NCI-H187 (cell line): Measurements from ENCODE around the gene ANGEL2.
A peak's percentile ranks its signal among the peaks of the same experiment; 100 is the strongest.
"Not testable (repeated sequence)": the region's sequence is repeated elsewhere in the genome, so short reads cannot be mapped to it uniquely, and the experiment has no call there.

ENCODE experiments used
- DNase-seq, 2 experiments: peaks; one replicate each; lab custom pipeline; 2025; lab: John Stamatoyannopoulos, UW

The ANGEL2 gene, protein sequence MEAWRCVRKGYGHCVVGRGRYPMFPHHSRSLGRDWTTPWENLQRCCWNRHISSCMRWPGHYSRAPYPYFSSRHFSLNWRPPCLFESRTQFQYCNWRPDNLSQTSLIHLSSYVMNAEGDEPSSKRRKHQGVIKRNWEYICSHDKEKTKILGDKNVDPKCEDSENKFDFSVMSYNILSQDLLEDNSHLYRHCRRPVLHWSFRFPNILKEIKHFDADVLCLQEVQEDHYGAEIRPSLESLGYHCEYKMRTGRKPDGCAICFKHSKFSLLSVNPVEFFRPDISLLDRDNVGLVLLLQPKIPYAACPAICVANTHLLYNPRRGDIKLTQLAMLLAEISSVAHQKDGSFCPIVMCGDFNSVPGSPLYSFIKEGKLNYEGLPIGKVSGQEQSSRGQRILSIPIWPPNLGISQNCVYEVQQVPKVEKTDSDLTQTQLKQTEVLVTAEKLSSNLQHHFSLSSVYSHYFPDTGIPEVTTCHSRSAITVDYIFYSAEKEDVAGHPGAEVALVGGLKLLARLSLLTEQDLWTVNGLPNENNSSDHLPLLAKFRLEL

DNA sequence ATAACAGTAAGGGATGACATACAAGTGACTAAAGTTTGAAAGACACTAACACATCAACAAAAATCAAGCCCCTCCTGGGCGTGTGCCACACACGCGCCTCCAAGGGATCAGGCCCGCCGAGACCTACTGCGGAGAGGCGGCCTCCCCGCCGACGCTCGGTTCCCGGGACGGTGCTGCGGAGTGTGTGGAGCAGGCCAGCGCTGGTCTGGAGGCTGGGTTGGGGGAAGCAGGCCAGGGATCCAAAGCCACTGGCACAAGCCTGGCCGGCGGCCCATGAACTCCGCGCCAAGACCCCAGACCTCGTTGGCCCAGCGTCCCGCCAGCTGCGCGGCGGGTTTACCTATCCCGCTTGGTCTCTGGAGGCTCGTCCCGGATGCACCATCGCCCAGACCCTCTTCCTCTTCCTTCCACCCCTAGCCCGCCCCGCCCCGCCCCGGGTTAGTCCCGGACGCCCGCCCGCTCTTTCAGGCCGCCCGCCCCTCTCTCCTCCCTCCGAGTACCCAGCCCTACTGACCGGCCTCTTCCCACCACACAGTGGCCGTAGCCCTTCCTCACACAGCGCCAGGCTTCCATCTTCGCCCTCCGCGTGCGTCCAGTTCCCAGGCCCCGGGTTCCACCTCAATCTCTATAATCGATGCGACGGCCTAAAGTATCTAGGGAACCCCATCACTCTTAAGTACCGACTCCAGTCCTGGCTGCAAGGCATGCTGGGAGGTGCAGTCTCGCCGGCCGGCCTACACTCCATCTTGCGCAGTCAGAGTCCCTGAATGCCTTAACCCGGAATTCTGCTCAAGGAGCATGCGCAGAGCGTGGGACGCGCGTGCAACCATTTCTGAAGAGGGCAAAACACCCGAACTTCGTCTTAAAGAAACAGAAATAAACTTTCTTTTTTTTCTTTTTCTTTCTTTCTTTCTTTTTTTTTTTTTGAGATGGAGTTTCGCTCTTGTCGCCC is at the start of gene ANGEL2:
TSS of gene ANGEL2 (minus strand) at position 769 of the 952 bp plus-strand sequence. CDS start at position 573, 196 bp downstream.
- peak; percentile 47 to 85 for DNase-seq

DNA sequence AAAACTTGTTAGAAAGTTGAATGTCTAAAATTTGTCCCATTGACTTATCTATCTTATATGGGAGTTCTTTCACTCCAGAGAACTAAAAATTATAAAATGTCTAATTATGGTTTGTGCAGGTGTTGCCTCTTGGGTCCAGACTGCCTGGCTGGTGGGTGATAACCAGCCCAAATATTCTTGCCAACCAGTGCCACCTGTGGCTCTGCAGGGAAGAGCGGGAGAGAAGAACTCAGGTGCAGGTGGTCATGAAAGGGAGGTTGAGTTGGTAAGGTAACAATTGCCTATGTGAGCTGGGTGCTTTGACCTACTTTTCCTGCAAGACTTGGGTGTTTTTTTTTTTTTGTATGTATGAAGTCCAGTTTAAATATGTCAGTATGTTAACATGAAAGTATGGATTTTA is 45.6 kb upstream of the ANGEL2 start:
- DNase-seq: no peak

DNA sequence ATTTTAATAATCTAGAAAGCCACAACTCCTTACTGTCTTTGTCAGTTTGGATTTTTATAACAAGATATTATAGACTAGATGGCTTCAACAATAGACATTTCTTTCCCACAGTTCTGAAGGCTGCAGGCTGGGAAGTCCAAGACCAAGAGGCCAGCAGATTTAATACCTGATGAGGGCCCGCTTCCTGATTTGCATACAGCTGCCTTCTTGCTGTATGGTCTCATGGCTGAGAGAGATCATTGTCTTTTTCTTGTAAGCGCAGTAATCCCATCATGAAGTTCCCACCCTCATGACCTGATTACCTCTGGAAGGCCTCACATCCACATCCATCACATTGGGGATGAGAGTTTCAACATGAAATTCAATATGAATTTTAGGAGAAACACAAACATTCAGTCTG is 45.2 kb upstream of the ANGEL2 start:
- peak in 1 of 2 experiments; percentile 8 for DNase-seq

DNA sequence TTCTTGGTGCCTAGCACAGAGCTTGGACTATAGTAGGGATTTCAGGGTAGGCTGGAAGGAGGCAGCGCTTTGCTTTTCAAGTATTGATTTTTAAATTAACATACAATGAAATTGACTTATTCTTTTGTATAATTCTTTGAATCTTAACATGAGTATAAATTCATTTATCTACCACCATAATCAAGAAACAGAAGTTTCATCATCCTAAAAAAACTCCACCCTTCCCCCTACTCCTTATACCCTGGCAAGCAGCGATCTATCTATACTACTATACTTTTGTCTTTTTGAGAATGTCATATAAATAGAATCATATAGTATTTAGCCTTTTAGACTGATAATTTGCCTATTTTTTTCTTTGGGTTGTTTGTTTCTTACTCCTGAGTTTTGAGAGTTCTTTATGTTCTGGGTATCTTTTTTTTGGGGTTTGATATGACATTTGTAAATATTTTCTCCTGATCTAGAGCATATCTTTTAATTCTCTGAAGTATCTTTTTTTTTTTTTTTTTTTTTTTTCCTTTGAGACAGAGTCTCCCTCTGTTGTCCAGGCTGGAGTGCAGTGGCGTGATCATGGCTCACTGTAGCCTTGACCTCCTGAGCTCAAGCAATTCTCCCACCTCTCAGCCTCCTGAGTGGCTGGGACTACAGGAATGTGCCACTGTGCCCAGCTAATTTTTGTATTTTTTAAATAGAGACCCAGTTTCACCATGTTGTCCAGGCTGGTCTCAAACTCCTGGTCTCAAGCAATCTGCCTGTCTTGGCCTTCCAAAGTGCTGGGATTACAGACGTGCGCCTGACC is 41.8 kb upstream of the ANGEL2 start:
- no peak for DNase-seq

DNA sequence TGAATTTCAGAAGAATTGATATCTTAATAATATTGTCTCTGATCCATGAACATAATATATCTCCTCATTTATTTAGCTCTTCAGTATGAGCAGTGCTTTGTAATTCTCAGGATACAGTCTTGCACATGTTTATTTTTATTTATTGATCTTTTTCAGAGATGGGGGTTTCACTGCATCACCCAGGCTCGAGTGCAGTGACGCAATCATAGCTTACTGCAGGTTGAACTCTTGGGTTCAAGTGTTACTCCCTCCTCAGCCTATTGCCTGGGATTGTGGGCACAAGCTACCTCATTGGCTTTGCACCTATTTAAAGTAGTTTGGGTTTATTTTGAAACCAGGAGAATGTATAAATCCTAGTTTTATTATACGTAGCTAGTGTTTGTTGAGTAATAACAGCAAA is 40.1 kb upstream of the ANGEL2 start:
- DNase-seq: no peak

DNA sequence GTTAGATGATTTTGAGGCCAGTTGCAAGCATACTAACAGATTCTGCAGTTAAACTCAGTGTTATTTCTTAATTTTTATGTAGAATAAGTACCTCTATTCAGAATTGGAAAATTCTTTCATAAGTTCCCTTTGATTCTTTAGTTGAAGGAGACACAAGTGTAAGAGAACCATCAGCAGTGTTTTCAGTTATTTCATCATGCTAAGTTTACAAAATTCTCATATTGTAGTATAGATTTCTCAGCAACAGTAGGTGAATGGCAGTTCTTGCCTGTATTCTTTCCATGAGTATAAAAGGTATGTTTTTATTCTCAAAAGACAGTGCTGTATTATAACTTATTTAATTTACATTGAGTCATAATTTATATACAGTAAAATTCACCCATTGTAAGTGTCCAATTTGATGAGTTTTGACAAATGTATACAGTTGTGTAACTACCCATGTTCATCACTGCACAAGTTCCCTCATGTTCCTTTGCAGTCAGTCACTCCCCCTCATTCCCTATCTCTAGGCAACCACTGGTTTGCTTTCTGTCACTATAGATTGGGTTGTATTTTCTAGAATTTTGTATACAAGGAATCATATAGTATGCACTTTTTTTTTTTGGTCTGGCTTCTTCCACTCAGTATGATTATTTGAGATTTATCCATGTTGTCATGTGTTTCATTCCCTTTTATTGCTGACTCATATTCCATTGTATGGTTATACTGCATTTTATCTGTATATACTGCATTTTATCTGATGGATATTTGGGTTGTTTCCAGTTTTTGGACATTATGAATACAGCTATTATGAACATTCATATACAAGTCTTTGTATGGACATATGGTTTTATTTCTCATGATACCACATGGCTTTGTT is 39.3 kb upstream of the ANGEL2 start:
- no peak for DNase-seq

DNA sequence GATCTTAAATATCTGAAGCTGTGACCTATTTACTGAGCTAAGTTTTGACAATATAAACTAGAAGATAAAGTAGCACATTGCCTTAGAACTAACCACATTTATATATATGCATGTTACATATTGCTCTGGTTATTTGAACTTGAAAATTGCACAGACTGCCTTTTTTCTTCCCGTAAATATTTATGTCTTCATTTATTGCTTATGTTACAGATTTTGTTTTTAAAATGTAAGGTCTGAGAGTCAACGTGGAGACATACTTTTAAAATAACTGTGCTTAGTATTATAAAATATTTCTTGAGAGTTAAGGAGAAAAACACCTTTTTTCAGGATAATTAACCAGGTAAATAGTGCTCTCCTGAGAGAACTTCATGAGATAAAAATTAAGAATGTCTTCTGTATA is 38.5 kb upstream of the ANGEL2 start:
- DNase-seq: no peak

DNA sequence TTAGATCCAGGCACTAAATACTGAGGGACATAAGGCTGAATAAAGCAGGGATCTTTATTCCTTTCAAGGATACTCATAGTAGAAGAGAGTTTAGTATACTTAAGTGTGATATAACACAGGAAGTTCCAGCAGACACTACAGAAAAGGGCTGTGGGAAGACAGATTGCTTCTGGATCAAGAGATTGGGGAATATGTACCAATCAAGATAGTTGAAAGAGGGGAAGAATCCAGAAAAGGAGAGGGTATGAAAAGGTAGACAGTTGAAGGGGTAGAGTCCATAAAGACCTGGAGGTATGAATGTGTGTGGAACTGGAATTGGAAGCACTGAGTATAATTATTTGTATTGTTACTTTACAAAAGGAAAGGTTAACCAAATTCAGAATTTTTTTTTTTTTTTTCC is 37.8 kb upstream of the ANGEL2 start:
- no peak for DNase-seq

DNA sequence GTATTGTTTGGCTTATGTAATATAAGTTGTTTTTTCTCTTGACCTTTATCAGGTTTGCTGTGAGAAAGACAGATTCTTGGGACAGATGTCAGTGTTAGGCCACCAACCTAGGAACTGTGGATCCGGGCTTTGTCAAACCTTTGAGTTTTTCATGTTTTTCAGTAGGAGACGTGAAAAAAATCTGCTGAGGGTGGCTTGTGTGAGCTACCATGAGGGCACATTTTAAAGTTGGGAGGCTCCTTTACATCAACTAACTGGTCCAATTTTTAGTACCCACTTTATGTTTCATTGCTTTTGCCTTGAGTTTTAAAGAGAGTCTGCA is 36.2 kb upstream of the ANGEL2 start:
- no peak for DNase-seq

DNA sequence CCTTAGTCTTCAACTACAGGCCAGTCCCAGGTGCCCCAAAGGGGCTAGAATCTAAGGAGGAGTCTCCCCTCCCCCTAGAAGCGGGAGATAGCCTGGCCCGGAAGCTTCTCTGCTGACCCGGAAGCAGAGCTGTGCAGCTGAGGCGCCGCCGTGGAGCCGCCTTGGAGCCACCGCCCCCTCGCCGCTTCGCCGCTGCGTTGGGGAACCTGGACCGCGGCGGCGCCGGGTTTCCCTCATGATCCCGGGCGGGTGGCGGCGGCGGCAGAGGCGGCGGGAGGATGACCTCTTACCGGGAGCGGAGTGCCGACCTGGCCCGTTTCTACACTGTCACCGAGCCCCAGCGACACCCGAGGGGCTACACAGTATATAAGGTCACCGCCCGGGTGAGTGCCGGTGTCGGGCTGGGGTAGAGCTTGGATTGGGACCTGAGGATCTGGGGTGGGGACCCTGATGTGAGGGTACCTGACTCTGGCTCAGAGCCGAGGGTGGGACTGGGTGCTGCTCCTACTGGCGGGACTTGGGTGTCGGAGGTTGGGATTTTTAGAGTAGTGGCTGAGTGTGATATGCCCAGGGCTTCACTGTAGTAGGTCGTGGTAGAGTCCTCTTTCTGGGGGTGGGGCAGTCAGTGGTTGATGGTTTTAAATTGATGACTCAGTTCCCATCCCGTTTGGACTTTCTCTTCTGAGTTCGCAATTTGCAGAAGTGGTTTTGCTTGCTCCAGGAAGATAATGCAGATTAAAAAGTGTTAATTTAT is 35.6 kb upstream of the ANGEL2 start, which contains the start of gene RPS6KC1:
TSS of gene RPS6KC1 (plus strand) at position 115 of the 754 bp plus-strand sequence. CDS start at position 279, 164 bp downstream.
- DNase-seq: peak; percentile 9 to 31

DNA sequence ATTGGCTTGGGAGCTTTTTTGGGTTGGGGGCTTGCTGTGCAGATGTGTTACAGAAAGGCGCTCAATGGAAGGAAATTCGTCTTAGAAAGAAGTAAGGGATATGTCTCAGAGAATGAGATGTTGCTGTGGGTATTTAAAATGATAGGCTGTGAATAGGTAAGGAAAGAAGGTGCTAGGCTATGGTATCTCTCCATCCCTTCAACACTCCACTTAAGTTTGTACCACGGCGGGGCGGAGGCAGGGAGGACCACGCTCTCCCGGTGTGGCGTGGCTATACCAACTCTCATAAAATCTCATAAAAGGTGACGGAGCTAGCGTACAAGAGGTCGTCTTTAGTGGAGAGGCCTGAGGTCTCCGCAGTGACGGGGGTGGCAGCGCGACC is 35.1 kb upstream of the ANGEL2 start:
- no peak for DNase-seq

DNA sequence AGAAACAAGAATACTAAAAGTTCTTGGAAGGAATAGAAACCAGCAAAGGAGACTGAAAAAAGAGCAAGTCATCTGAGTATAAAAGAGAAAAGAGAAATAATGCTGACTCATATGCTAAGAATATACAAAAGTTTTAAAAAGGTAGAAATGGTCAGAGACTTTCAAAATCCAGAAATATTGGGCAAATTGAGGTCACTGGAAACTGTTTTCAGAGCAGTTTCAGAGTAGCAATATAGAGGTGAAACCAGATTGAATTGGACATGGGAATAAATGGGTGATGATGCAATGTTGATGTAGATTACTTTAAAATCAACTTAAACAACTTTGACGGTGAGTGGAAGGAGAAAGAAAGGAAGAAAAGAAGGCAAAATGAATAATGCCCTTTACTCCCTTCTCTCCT is 33.6 kb upstream of the ANGEL2 start:
- DNase-seq: no peak

DNA sequence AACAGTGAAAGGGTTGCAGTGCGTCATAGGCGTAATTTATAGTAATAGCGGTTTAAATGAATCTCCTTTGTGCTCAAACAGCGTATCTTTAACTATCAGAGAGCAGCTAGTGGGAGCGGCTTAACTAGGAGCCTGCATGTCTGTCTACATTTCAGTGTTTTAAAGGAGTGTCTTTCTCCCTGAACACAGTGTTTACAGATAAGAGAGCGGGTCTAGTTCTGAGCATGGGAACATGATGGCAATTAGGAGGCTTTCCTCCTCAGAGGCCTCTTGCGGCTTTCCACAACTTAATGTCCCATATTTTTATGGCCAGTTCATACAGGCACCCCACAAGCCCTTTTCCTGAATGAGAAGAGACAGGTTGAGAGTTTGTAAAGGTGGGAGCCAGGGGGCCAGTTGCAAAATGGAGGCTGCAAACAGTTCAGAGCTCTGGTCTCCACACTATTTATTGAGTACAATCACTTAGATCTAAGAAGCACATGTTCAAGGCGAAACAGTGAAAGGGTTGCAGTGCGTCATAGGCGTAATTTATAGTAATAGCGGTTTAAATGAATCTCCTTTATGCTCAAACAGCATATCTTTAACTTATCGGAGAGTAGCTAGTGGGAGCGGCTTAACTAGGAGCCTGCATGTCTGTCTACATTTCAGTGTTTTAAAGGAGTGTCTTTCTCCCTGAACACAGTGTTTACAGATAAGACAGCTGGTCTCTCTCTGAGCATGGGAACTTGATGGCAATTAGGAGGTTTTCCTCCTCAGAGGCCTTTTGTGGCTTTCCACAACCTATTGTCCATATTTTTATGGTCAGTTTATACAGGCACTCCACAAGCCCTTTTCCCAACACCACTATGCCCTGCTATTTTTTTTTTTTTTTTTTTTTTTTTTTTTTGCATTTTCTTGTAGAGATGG is 29.9 kb upstream of the ANGEL2 start:
- peak; percentile 35 to 41 for DNase-seq

DNA sequence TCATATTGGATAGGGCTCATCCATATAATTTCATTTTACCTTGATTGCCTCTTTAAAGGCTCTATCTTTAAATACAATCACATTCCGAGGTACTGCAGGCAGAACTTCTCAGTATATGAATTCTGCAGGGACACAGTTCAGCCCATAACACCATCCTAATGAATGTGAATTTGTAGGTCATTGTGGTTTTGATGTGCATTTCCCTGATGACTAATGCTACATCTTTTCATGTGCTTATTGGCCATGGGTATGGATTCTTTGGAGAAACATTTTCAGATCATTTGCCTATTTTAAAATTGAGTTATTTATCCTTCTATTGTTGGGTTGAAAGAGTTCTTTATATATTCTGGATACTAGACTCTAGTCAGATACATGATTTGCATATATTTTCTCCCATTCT is 25.8 kb upstream of the ANGEL2 start:
- DNase-seq: no peak

DNA sequence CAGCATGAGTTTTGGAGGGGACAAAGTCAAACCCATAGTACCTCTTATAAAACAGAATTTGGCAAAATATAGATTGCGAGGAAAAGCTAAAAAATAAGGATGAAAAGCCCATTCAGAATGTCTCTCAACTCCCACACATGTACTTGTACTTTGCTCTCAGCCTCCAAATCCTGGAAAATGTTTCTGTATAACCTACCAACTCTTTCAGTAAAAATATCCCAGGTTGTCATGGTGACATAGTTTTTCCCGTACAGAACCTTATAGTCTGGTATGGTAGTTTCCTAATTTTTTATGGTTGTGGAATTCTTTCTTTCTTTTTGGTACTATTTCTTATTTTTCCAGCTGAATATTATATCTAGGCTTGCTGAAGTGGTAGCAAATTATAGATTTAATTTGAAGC is 19.9 kb upstream of the ANGEL2 start:
- DNase-seq: no peak

DNA sequence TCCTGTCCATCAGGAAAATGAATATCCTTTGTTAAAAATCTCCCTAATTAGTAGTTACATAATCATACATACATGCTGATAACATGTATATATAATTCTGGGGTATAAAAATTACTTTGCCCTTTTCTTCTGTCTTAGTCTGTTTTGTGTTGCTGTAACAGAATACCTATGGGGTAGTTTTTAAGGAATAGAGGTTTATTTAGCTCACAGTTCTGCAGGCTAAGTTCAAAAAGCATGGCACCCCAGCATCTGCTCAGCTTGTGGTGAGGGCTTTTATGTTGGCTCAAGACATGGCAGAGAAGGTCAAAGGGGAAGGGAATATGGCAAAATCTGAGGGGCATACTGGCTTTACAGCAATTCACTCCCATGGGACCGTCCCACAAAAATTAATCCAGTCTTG is 19.0 kb upstream of the ANGEL2 start:
- DNase-seq: no peak

DNA sequence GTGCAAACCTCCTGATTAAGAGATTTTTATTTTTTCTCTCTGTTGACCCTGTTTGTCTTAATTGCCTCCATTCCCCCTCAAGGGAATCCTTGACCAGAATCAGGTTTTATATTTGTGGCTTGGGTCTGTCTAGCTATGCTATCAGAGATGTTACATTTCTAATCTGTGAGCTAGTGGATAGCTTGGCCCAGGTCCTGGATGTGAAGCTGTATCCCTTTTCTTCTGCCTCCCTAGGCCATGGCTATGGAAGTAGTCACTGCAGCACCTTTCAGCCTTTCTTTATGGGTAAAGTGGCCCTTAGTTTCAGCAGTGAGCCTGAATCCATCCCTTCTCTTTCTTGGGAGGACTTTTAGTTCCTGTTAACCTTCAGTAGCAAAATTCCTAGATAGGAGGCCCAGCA is 17.0 kb upstream of the ANGEL2 start:
- no peak for DNase-seq

DNA sequence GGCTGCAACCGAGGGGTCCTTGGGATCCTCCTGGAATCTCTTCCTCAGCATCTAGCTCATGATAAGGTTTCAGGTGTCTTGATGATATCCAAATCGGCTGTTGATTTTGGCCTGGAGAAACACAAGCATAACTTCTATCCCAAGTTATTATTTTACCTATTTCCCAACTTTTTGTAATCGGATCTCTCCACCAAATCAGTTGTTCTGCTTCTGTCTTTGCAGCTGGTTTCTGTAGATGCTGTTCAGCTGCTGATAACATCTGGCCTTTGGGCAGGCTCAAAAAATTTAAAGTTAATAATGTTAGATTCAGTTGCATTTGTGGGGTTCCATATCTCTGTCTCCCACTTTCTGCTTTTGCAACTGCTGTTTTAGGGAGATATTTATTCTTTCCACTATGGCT is 11.4 kb upstream of the ANGEL2 start:
- DNase-seq: not testable (repeated sequence)

DNA sequence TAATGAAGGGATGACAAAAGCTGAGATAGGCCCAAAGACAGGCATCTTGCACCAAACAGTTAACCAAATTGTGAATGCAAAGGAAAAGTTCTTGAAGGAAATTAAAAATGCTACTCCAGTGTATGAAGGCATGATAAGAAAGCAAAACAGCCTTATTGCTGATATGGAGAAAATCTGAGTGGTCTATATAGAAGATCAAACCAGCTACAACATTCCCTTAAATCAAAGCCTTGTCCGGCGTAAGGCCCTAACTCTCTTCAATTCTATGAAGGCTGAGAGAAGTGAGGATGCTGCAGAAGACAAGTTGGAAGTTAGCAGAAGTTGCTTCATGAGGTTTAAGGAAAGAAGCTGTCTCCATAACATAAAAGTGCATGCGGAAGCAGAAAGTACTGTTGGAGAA is 4.3 kb upstream of the ANGEL2 start:
- DNase-seq: no peak
